ENCODE results near the gene CPXM2. TPM values are rescaled to one million over a fixed set of nuclear protein-coding genes. Genes with fewer than 3 reads are reported as not detected.

CPXM2 gene
- total RNA-seq, 1 experiment from 2014 or later = not detected

GRCh38 chr10:123790132-123790885, 101.3 kb downstream of the CPXM2 start:
- BruUV-seq (replicated peaks) = no TSS peak
- DNase-seq (ENCODE audit: low read depth, low spot score) (no peak), ATAC-seq (no peak)
- ChIA-PET POLR2A (no interaction called here), CTCF (no interaction called here)
- intact Hi-C loops (cut with micrococcal nuclease; ENCODE audit: unreplicated experiment) = no loop called here
- no peak for TF ChIP-seq TCF7L2 (IDR thresholded peaks at IDR 0.05; ENCODE audit: low read depth, low read length)
- TF ChIP-seq, protein P1, sequence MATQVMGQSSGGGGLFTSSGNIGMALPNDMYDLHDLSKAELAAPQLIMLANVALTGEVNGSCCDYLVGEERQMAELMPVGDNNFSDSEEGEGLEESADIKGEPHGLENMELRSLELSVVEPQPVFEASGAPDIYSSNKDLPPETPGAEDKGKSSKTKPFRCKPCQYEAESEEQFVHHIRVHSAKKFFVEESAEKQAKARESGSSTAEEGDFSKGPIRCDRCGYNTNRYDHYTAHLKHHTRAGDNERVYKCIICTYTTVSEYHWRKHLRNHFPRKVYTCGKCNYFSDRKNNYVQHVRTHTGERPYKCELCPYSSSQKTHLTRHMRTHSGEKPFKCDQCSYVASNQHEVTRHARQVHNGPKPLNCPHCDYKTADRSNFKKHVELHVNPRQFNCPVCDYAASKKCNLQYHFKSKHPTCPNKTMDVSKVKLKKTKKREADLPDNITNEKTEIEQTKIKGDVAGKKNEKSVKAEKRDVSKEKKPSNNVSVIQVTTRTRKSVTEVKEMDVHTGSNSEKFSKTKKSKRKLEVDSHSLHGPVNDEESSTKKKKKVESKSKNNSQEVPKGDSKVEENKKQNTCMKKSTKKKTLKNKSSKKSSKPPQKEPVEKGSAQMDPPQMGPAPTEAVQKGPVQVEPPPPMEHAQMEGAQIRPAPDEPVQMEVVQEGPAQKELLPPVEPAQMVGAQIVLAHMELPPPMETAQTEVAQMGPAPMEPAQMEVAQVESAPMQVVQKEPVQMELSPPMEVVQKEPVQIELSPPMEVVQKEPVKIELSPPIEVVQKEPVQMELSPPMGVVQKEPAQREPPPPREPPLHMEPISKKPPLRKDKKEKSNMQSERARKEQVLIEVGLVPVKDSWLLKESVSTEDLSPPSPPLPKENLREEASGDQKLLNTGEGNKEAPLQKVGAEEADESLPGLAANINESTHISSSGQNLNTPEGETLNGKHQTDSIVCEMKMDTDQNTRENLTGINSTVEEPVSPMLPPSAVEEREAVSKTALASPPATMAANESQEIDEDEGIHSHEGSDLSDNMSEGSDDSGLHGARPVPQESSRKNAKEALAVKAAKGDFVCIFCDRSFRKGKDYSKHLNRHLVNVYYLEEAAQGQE (IDR thresholded peaks at IDR 0.05; ENCODE audit: insufficient read depth in 1 of 2, low read depth in 2 of 2, low read length in 1 of 2) = no peak
- TF ChIP-seq SIN3A (IDR thresholded peaks at IDR 0.05; ENCODE audit: borderline replicate concordance, insufficient read depth, low read depth, low read length) = no peak
- Histone ChIP-seq H3K27me3 (ENCODE audit: control insufficient read depth, insufficient read depth, low read length) (no peaks in the 10 kb centered on the region), H3K4me1 (ENCODE audit: control insufficient read depth, insufficient read depth, low read length) (no peaks in the 10 kb centered on the region), H3K4me3 (ENCODE audit: low read depth in 2 of 2, low read length in 2 of 2) (no peak overlapping the region), H3K36me3 (ENCODE audit: control insufficient read depth, insufficient read depth, low read length) (no peaks in the 10 kb centered on the region), H3K27ac (ENCODE audit: low read length) (no peak overlapping the region), H3K9me3 (ENCODE audit: control insufficient read depth, insufficient read depth, low read depth, low read length) (no peaks in the 10 kb centered on the region)
- in situ Hi-C loops (cut with HindIII; ENCODE audit: low pct_unique_long_range_greater_than_20kb, low sequenced_read_pairs) = no loop called here

DNA sequence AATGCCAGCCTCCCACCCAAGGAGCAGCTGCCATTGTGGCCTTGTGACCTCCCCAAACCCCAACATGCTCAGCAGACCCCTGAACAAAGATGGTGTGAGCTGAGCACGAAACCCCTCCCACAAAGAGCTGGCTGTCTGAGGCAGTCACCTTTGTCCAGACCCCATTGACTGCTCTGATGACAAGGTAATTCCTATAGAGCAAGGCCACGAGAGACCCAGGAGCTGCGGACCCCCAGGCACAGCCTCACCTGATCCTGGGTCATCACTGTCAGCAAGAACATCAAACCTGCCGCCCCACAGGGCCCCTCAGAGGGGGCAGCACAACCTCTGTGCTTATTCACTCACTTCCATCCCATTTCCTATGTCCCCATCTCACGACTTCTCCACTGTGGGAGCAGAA, 102.6 kb downstream of the CPXM2 start:
- no peak for ATAC-seq
- in situ Hi-C loops (cut with HindIII; ENCODE audit: low pct_unique_long_range_greater_than_20kb, low sequenced_read_pairs) = no loop called here
- Histone ChIP-seq H3K27me3 (ENCODE audit: control insufficient read depth, insufficient read depth, low read length) (peaks cover 3% of the 10 kb centered on the region; the same call in 1 of the 2 replicates), H3K27ac (ENCODE audit: low read length) (no peak overlapping the region), H3K9me3 (ENCODE audit: control insufficient read depth, insufficient read depth, low read depth, low read length) (no peaks in the 10 kb centered on the region), H3K4me3 (ENCODE audit: low read depth in 2 of 2, low read length in 2 of 2) (no peak overlapping the region), H3K4me1 (ENCODE audit: control insufficient read depth, insufficient read depth, low read length) (no peaks in the 10 kb centered on the region), H3K36me3 (ENCODE audit: control insufficient read depth, insufficient read depth, low read length) (no peaks in the 10 kb centered on the region)
- BruUV-seq (replicated peaks) = no TSS peak
- ChIA-PET POLR2A (no interaction called here), CTCF (no interaction called here)
- intact Hi-C loops (cut with micrococcal nuclease; ENCODE audit: unreplicated experiment) = no loop called here
- TF ChIP-seq TCF7L2 (IDR thresholded peaks at IDR 0.05; ENCODE audit: low read depth, low read length) (no peak), POLR2AphosphoS5 (IDR thresholded peaks at IDR 0.05; ENCODE audit: low read depth, low read length) (no peak), CTCF (IDR thresholded peaks at IDR 0.05) (no peak), SIN3A (IDR thresholded peaks at IDR 0.05; ENCODE audit: borderline replicate concordance, insufficient read depth, low read depth, low read length) (no peak)
- TF ChIP-seq, protein P1 (IDR thresholded peaks at IDR 0.05; ENCODE audit: insufficient read depth in 1 of 2, low read depth in 2 of 2, low read length in 1 of 2) = no peak
- DNase-seq (ENCODE audit: low read depth, low spot score) = no peak

Data from Panc1 (cell line).